ENCODE results near the gene IDUA. TPM values are rescaled to one million over a fixed set of nuclear protein-coding genes. Genes with fewer than 3 reads are reported as not detected.

The IDUA gene
- total RNA-seq, 4 donors from 2014 or later, result 11.0 to 33.1 (median 19.7) TPM

DNA sequence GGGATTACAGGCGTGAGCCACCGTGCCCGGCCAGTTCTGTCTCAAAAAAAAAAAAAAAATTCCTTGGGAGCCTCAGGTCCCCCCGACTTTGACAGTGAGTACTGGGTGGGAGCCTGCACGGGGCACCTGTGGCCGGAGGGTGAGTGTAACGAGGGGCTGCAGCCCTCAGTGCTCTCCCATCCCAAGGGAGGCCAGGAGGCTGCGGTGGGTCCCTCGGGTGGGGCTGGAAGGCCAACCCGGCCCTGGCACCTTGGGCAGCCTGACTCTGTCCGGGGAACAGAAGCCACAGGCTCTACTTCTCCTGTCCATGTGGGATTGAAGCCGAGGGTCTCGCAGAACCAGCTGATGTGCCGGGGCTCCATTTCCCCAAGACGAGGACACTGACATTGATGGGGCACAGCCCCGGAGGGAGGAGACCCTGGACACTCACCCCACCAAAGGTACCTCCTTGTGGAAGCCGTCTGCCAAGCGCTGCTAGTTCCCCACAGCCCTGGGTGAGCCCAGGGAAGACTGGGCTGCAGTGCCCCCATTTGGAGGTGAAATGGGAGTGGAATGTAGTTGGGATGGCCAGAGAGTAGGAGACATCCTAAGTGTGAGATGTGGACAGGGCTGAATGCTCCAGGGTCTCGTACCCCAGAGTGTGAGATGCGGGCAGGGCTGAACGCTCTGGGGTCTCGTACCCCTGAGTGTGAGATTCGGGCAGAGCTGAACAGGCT is 8.6 kb downstream of the IDUA start:
- no peak for DNase-seq (ENCODE audit: low spot score in 2 of 2)
- H3K4me1 ChIP-seq, result peaks cover 19% of the 10 kb centered on the region
- H3K36me3 ChIP-seq, result peaks cover 14% of the 10 kb centered on the region
- peaks cover 49% of the 10 kb centered on the region for H3K27me3 ChIP-seq
- TF ChIP-seq, protein P1, sequence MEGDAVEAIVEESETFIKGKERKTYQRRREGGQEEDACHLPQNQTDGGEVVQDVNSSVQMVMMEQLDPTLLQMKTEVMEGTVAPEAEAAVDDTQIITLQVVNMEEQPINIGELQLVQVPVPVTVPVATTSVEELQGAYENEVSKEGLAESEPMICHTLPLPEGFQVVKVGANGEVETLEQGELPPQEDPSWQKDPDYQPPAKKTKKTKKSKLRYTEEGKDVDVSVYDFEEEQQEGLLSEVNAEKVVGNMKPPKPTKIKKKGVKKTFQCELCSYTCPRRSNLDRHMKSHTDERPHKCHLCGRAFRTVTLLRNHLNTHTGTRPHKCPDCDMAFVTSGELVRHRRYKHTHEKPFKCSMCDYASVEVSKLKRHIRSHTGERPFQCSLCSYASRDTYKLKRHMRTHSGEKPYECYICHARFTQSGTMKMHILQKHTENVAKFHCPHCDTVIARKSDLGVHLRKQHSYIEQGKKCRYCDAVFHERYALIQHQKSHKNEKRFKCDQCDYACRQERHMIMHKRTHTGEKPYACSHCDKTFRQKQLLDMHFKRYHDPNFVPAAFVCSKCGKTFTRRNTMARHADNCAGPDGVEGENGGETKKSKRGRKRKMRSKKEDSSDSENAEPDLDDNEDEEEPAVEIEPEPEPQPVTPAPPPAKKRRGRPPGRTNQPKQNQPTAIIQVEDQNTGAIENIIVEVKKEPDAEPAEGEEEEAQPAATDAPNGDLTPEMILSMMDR (IDR thresholded peaks at IDR 0.05), result no peak
- TF ChIP-seq POLR2AphosphoS5 (IDR thresholded peaks at IDR 0.05), result no peak
- TF ChIP-seq POLR2A (IDR thresholded peaks at IDR 0.05), result no peak
- TF ChIP-seq EP300 (IDR thresholded peaks at IDR 0.05), result no peak
- no peak overlapping the region for H3K27ac ChIP-seq
- H3K4me3 ChIP-seq, result no peak overlapping the region
- WGBS, result 89% methylated on average over 20 of the region's 23 CpGs
- no peaks in the 10 kb centered on the region for H3K9me3 ChIP-seq

DNA sequence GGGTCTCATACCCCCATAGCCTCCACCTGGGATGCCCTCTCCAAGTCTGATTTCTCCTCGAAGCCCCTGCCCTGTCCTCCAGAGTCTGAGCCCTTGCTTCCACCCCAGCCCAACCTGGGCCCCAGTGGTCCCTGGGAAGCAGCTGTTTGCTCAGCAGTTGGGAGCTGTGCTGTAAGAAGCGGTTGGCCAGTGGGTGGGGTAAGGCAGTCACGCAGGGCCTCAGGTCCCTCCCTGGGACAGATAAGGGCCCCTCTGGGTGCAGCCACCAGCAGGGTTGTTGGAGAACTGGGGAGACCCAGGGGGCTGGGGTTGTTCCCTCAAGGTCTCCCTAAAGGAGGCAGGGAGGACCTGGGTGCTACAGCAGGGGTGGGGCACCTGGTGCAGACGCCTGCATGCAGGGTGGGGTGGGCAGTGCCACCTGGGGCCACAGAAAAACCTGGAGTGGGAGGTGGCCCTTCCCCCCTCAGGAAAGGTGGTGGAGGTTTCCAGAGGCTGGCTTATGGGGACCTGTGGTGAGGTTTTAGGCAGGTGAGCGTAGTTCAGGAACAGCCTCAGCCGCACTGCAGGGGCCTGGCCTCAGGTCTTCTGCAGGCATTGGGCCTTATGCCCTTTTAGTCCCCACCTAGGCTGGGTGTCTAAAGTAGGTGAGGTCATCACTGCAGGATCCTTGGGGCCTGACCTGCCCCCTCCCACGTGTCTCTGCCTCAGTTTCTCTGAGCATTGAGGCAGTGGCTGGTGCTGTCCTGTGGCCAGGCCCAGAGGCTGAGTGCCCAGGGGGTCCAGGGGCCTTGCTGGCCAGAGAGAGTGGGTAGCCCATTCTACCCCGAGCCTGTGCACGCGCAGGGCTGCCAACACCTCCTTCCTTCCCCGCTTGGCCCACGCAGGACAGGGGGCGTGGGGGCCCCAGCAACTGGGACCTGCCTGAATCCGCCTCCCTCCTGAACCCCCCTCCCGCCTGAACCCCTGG is 9.5 kb downstream of the IDUA start:
- H3K27ac ChIP-seq, result no peak overlapping the region
- peaks cover 19% of the 10 kb centered on the region for H3K4me1 ChIP-seq
- 65% methylated on average over 10 of the region's 15 CpGs for WGBS
- H3K4me3 ChIP-seq, result no peak overlapping the region
- no peak for DNase-seq (ENCODE audit: low spot score in 2 of 2)
- no peak for TF ChIP-seq POLR2A (IDR thresholded peaks at IDR 0.05)
- TF ChIP-seq, protein P1 (IDR thresholded peaks at IDR 0.05), result no peak
- no peak for TF ChIP-seq POLR2AphosphoS5 (IDR thresholded peaks at IDR 0.05)
- TF ChIP-seq EP300 (IDR thresholded peaks at IDR 0.05), result no peak
- H3K27me3 ChIP-seq, result peaks cover 58% of the 10 kb centered on the region
- no peaks in the 10 kb centered on the region for H3K9me3 ChIP-seq
- peaks cover 5% of the 10 kb centered on the region for H3K36me3 ChIP-seq

DNA sequence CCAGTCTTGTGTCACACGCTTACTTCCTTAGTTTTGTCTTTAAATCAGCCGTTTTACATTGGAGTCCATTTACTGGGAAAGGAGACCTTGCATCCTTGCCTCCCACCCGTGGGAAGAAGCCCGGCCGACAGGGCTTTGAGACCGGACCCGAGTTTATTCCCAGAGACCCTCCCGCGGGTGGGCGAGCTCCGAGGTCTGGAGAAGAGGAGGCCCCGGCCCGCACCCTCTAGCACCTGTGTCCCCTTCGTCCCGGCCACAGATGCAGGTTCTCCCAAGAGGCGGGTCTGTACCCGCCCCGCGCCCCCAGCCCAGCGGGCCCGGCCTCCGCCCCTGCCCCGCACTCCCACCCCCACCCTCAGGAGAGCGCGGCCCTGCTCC is 10.1 kb downstream of the IDUA start:
- Histone ChIP-seq H3K4me1 (peaks cover 20% of the 10 kb centered on the region), H3K4me3 (peak overlapping the region; percentile 42), H3K36me3 (no peaks in the 10 kb centered on the region), H3K27ac (no peak overlapping the region), H3K9me3 (no peaks in the 10 kb centered on the region), H3K27me3 (peaks cover 65% of the 10 kb centered on the region)
- TF ChIP-seq, protein P1 (IDR thresholded peaks at IDR 0.05), result no peak
- TF ChIP-seq POLR2AphosphoS5 (IDR thresholded peaks at IDR 0.05), result no peak
- no peak for TF ChIP-seq EP300 (IDR thresholded peaks at IDR 0.05)
- TF ChIP-seq POLR2A (IDR thresholded peaks at IDR 0.05), result no peak
- DNase-seq (ENCODE audit: low spot score in 2 of 2), result no peak
- WGBS, result 3% methylated on average over 13 of the region's 25 CpGs

DNA sequence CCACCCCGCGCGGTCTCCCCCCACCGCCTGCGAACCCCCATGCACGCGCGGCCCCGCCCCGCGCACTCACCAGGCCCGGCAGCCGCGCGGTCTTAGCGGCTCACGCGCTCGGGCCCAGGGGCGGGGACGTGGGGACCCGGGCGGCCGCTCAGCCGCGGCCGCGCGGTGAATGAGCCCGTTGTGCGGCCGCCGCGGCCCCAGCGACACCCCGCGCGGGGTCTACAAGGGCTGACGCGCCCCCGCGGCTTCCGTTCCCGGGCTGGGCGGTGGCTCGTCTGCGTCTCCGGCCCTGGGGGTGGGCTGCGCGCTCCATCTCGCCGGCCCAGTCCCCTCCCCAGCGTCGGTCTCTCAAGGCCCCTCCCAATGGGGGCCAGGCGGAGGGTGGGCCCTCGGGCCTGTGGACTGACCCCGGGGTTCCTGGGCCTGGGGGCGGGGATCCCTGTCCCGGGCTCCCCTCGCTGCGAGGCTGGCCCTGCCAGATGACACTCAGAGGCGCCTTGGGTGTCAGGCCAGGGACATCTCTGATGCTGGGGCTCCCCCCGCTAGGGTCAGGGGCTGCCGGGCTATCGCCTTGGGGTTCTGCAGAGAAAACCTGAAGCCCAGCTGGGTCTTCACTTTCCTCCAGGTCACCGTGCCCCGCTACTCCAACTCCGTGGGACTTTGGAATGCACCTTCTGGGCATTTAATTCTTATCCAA is 10.7 kb downstream of the IDUA start:
- Histone ChIP-seq H3K4me3 (peak overlapping the region; percentile 42), H3K27ac (no peak overlapping the region), H3K36me3 (no peaks in the 10 kb centered on the region), H3K27me3 (peaks cover 70% of the 10 kb centered on the region), H3K4me1 (peaks cover 25% of the 10 kb centered on the region), H3K9me3 (no peaks in the 10 kb centered on the region)
- no peak for TF ChIP-seq POLR2A (IDR thresholded peaks at IDR 0.05)
- TF ChIP-seq POLR2AphosphoS5 (IDR thresholded peaks at IDR 0.05), result no peak
- TF ChIP-seq EP300 (IDR thresholded peaks at IDR 0.05), result no peak
- TF ChIP-seq, protein P1 (IDR thresholded peaks at IDR 0.05), result no peak
- WGBS, result 20% methylated on average over 3 of the region's 68 CpGs
- no peak for DNase-seq (ENCODE audit: low spot score in 2 of 2)
